GM19463 (cell line): Measurements from ENCODE around the gene IVD.

ENCODE experiments used
- ATAC-seq: cut with Tn5 transposase; IDR thresholded peaks from one replicate; pipeline ENCODE4 v1.9.1; 2021; ENCODE audit warnings: mild to moderate bottlenecking, moderate library complexity; ENCODE audit not compliant: unreplicated experiment

The IVD gene

GRCh38 chr15:40372981-40373380 lies 32.6 kb upstream of the IVD start:
- ATAC-seq, result no peak

DNA sequence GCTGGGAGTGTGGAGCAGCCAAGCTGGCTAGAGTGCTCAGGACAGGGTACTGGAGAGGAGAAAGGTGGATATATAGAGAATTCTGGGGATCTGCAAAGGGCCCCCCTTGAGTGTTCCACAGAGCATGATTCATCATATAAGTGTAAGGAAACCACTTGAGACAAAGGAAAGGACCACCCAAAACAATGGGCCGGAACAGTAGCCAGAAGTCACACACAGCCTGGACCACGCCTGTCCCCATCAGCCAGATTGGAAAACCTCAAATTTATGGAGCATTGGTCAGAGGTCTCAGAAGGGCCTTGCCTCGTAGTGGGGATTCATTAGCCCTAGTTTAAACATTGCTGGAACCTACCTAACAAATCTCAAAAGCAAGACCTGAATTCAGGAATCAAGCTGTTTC lies 28.0 kb upstream of the IVD start:
- no peak for ATAC-seq

DNA sequence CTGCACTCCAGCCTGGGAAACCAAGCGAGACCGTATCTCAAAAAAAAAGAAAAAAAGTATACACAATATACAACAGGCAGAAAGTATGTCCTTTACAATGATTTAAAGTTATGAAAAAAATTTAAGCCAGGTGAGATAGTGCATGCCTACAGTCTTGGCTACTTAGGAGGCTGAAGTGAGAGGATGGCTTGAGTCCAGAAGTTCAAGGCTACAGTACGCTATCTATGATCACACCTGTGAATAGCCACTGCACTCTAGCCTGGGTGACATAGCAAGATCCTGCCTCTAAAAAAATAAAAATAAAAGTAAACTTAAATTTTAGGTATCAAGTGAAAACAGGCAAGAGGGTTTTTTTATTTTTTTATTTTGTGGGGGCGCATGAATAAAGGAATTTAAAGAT lies 26.2 kb upstream of the IVD start:
- no peak for ATAC-seq

DNA sequence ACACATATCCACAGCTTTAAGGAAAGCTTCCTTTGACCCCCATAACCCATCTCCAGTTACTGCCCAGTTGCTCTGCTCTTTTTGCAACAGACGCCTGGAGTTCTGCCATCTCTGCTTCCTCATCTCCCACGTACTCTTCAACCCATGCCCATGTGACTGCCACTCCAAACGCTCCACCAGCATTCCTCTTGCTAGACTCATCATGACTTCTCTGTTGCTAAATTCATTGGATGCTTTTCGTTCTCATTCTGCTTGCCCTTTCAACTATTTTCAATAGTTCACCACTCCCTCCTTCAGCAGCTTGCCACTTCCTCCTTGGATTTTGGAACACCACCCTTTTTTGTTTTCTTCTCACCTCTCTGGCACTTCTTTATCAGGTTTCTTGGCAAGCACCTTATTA lies 25.7 kb upstream of the IVD start:
- ATAC-seq, result no peak

- ATAC-seq, result no peak
Observed at GRCh38 chr15:40380636-40381035, 25.0 kb upstream of the IVD start.

DNA sequence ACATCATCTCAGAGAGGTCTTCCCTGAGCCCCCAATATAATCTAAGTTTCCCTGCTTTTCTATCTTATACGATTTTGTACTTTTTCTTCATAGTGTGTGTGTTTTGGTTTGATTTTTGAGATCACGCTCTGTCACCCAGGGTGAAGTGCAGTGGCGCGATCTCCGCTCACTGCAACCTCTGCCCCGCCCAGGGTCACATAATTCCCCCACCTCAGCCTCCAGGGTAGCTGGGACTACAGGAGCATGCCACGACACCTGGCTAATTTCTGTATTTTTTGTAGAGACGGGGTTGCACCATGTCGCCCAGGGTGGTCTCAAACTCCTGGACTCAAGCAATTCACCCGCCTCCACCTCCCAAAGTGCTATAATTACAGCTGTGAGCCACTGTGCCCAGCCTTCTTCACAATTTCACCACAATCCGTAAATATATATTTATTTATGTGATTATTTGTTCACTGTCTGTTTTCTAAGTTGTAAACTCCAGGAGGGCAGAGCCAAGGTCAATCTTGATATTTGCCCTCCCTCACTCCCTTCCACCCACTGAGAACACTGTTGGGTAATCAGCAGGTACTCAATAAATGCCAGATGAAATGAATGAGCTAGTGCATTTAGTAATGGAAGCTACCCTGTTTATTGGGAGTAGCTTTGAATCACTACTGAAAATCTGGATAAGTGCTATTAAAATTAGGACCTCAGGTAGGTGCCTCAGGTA lies 23.6 kb upstream of the IVD start:
- ATAC-seq, result no peak

DNA sequence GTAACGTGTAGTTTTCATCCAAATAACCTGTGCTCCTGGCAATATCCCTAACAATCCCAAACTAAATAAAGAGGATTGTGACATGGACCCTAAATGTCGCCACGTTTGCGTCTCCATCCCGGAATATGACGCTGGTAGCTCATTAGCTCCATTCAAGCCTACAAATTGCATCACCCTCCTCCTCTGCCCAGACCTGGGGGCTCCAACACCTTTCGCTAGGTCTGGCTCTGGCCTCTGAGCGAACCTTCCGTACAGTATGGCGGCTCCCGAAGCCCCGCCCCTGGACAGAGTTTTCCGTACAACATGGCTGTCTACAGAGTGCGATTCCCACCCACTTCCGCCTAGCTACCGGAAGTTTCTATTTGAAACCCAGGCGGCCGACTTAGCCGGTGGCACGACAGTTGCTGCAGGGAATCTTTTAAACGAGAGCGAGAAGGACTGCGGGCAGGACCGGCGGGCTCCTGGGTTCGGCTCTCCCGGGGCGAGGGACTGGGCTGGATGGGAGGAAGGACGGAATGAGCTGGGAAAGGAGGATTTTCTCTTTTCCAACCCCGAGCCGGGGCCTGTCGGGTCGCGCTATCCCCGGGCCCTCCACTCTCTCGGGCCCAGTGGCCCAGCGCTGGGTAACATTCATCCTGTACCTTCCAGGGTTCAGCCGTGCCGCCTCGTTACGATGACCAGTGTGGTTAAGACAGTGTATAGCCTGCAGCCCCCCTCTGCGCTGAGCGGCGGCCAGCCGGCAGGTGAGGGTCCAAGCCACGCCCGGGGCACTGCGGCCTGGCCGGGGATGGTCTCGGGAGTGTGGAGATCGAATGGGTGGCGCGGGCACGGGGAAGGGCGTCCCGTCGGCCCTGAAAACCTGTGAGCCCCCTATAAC lies 22.8 kb upstream of the IVD start, which contains the start of gene KNSTRN:
Gene KNSTRN (plus strand): TSS at position 142 of the 877 bp plus-strand sequence. CDS start 115 bp downstream, at position 257.
- ATAC-seq, result peak; percentile 98

DNA sequence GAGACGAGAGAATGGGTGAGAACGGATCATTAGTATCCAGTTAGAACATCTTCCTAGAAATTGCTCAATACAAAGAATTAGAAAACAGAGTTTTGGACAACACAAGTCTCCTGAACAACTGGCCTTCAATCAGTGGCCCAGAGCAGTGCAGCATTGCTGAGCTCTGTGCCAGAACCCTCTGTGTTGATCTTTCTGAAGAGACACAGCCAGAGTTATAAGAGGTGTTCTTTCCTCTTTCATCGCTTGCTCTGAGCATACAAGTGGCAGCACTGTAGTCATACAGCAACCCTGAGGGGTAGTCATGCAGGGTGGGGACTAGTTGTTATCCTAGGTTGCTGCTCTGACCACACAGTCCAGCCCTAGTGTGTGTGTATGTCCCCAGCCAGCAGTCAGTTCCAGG lies 19.1 kb upstream of the IVD start:
- no peak for ATAC-seq

- no peak for ATAC-seq
Observed at GRCh38 chr15:40388941-40389823, 16.4 kb upstream of the IVD start.

GRCh38 chr15:40389824-40390595 lies 15.6 kb upstream of the IVD start:
- no peak for ATAC-seq

DNA sequence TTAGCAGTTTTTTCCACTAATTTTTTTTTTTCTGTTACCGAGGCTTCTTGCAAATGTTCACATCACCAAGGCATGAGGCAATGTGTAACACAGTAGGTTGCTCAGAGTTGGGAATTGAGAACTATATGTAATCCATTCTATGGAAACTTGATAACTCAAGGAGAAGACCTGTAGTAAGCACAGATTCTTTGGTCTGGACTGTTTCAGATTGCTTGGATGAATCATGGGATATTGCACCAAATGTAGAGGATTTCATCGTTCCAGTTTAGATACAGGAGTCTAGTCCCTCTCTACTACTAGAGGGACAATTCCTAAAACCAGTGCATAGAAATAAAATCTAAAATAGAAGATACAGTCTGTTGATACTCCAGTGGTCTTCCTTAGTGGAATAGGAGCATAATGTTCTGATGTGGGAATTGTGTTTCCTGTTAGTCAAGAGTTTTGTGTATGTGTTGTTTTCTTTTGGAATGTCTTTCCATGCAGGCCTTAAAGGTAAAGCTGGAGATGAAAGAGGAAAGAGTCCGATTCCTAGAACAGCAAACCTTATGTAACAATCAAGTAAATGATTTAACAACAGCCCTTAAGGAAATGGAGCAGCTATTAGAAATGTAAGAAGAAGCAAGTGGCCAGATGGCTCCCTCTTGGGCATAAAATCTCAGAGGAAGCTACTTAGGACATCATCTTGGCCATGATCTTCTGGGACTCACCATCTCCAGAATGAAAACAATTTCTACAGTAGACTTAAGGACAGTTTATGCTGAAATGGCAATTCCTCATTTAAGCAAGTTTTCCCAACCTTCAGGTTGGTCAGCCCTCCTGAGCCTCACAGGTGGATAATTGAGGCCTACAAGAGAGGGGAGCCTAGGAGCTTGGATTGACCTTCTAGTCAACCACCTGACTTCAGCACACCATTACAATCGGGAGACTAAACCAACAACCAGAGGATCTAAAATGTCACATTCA lies 12.3 kb upstream of the IVD start:
- no peak for ATAC-seq

- ATAC-seq, result no peak
Observed at GRCh38 chr15:40397688-40398412, 7.7 kb upstream of the IVD start.

DNA sequence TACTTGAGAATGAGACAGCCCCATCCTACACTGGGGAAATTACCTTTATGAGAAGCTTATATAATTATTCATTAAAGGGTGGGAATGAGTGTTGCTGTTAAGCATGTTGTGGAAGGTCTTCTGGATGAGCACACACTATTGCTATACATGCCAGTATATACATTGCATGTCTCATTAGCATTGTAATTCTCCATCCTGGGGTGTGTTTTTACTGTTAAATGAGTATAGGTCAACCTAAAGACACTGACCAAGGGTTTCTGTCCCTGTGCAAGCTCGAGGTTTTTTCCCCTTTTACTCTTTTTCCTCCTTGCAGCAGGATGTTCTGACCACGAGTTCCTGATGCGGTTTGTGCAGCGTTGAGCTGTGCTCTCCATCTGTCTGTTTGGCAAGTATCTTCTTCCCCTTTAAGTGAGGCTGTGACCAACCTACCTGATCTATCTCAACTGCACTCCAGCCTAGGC lies 7.2 kb upstream of the IVD start:
- ATAC-seq, result peak; percentile 77

DNA sequence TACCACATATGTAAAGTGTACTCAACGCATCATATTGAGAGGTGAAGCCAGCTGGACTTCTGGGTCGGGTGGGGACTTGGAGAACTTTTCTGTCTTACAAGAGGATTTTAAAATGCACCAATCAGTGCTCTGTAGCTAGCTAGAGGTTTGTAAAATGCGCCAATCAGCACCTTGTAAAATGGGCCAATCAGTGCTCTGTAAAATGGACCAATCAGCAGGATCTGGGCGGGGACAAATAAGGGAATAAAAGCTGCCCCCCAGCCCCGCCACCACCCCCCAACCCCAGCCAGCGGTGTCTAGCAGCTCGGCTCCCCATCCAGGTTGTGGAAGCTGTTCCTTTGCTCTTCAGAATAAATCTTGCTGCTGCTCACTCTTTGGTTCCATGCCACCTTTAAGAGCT lies 6.2 kb upstream of the IVD start:
- ATAC-seq, result no peak

GRCh38 chr15:40407330-40407990 lies 1.9 kb downstream of the IVD start:
- peak; percentile 48 for ATAC-seq

DNA sequence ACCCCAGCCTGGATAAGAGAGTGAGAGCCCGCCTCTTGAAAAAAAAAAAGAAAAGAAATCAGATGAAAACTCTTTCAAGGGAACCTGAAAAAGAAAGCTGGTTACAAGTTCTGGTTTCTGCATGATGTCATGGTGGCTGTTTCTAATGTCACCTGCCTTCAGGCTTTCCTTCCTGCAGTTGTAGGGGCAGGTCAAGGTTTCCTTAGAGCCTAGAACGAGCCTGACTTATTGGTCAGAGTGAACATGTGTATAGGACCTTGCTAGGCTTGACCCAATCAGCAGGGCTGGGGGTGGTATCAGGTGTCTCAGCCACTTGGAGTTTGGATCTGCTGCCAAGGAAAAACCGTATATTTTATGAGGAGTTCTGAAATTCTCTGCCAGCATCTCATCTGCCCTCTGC lies 3.8 kb downstream of the IVD start:
- ATAC-seq, result peak; percentile 27

DNA sequence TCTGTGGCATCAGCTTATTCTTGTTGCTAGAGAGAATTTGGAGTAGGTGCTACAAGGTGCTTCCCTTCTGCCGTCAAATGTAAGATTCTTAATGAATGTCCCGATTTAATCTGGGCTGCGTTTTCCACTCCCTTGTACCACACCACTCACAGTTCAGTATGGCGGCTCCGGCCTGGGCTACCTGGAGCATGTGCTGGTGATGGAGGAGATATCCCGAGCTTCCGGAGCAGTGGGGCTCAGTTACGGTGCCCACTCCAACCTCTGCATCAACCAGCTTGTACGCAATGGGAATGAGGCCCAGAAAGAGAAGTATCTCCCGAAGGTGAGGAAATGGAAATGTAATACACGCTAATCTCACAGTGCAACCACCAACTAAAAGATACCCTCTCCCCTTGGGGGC lies 4.9 kb downstream of the IVD start:
- ATAC-seq, result no peak
